ENCODE measurements around the gene IDH3A.

IDH3A gene

GRCh38 chr15:78213956-78214355 lies 64.8 kb downstream of the IDH3A start:
- no peaks in the 10 kb centered on the region for H3K79me1 ChIP-seq (ENCODE audit: low read length)
- no peak overlapping the region for H3K23ac ChIP-seq (ENCODE audit: low read length)
- H3K56ac ChIP-seq (ENCODE audit: low read length): no peak overlapping the region
- no peaks in the 10 kb centered on the region for H3K27me3 ChIP-seq (ENCODE audit: insufficient read depth, low read length, poor library complexity)
- H3K36me3 ChIP-seq (ENCODE audit: control insufficient read depth, insufficient read depth, low read length): no peaks in the 10 kb centered on the region
- H4K8ac ChIP-seq (ENCODE audit: low read depth, low read length): no peak overlapping the region
- H2BK15ac ChIP-seq (replicated peaks; ENCODE audit: low read depth): no peak overlapping the region
- no peak overlapping the region for H3K18ac ChIP-seq (ENCODE audit: low read length)
- H3K4me2 ChIP-seq (ENCODE audit: low read length): no peak overlapping the region
- no peak overlapping the region for H2BK5ac ChIP-seq (ENCODE audit: low read length)
- no peak overlapping the region for H3K4ac ChIP-seq (ENCODE audit: low read depth, low read length)
- no peak overlapping the region for H3K27ac ChIP-seq (ENCODE audit: low read depth, low read length)
- H2AK5ac ChIP-seq (ENCODE audit: low read length): no peak overlapping the region
- H3K4me1 ChIP-seq (ENCODE audit: control insufficient read depth, low read depth, low read length): no peaks in the 10 kb centered on the region
- no peak overlapping the region for H3K4me3 ChIP-seq (ENCODE audit: low read length)
- H2BK120ac ChIP-seq (ENCODE audit: low read depth, low read length): no peak overlapping the region
- no peak for DNase-seq
- no peaks in the 10 kb centered on the region for H3K79me2 ChIP-seq (ENCODE audit: control insufficient read depth, insufficient read depth, low read length)
- no peak overlapping the region for H4K5ac ChIP-seq (ENCODE audit: low read length)
- no peak overlapping the region for H3K9ac ChIP-seq (ENCODE audit: low read length)
- no CpG with 5 or more reads among the region's 4 CpGs for WGBS (ENCODE audit: extremely low coverage, insufficient coverage, low lambda C conversion rate)

DNA sequence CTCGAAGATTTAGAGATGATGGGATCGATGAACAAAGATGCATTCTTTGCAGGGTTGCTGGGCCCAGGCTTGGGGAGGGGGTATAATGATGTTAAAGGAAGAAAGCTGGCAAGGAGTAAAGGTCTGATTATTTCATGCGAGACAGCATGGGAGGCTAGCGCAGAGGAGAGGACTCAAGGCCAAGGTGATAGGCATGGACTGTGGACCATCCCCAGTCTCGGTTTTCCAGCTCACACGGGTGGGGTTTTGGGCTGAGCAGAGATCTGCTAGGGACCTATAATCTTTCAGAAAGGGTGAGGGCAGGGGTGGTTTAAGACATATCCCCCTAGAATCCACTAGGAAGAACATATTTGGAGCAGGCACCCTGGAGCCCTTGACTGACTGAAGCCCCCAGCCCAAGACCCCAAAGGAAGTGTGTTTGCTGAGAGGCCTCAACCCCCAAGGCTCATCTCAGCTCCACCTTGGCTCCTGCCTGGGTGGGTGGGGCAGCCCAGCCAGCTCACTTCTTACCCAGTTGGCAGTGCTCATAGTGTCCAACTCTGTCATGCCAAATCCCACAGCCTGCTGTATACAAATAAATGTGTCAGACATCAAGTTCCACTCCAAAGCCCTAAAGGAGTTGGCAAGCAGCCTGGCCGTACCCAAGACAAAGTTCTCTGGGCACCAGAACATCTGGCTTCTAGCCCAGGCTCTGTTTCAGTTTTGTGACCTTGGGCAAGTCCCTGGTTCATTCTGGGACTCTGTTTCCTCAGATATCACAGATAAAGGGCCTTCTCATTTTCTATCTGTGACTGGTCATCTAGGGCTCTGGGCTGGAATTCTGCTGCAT lies 67.3 kb downstream of the IDH3A start:
- no peak for DNase-seq
- Histone ChIP-seq H2BK120ac (ENCODE audit: low read depth, low read length) (no peak overlapping the region), H3K4me3 (ENCODE audit: low read length) (no peak overlapping the region), H4K5ac (ENCODE audit: low read length) (no peak overlapping the region), H2AK5ac (ENCODE audit: low read length) (no peak overlapping the region), H3K27ac (ENCODE audit: low read depth, low read length) (no peak overlapping the region), H3K27me3 (ENCODE audit: insufficient read depth, low read length, poor library complexity) (no peaks in the 10 kb centered on the region), H3K4ac (ENCODE audit: low read depth, low read length) (no peak overlapping the region), H4K8ac (ENCODE audit: low read depth, low read length) (no peak overlapping the region), H3K9ac (ENCODE audit: low read length) (no peak overlapping the region), H3K36me3 (ENCODE audit: control insufficient read depth, insufficient read depth, low read length) (no peaks in the 10 kb centered on the region), H3K79me2 (ENCODE audit: control insufficient read depth, insufficient read depth, low read length) (no peaks in the 10 kb centered on the region), H3K79me1 (ENCODE audit: low read length) (no peaks in the 10 kb centered on the region), H3K56ac (ENCODE audit: low read length) (no peak overlapping the region), H2BK5ac (ENCODE audit: low read length) (no peak overlapping the region), H3K18ac (ENCODE audit: low read length) (no peak overlapping the region), H3K4me2 (ENCODE audit: low read length) (no peak overlapping the region), H3K4me1 (ENCODE audit: control insufficient read depth, low read depth, low read length) (no peaks in the 10 kb centered on the region), H2BK15ac (replicated peaks; ENCODE audit: low read depth) (no peak overlapping the region), H3K23ac (ENCODE audit: low read length) (no peak overlapping the region)
- WGBS (ENCODE audit: extremely low coverage, insufficient coverage, low lambda C conversion rate): no CpG with 5 or more reads among the region's 7 CpGs

- no peak overlapping the region for H3K27ac ChIP-seq (ENCODE audit: low read depth, low read length)
- DNase-seq: no peak
- H3K18ac ChIP-seq (ENCODE audit: low read length): no peak overlapping the region
- H2AK5ac ChIP-seq (ENCODE audit: low read length): no peak overlapping the region
- H3K23ac ChIP-seq (ENCODE audit: low read length): no peak overlapping the region
- H4K8ac ChIP-seq (ENCODE audit: low read depth, low read length): no peak overlapping the region
- H3K79me2 ChIP-seq (ENCODE audit: control insufficient read depth, insufficient read depth, low read length): no peaks in the 10 kb centered on the region
- H3K36me3 ChIP-seq (ENCODE audit: control insufficient read depth, insufficient read depth, low read length): no peaks in the 10 kb centered on the region
- H3K4ac ChIP-seq (ENCODE audit: low read depth, low read length): no peak overlapping the region
- H3K4me2 ChIP-seq (ENCODE audit: low read length): no peak overlapping the region
- H3K27me3 ChIP-seq (ENCODE audit: insufficient read depth, low read length, poor library complexity): no peaks in the 10 kb centered on the region
- no peak overlapping the region for H3K9ac ChIP-seq (ENCODE audit: low read length)
- H2BK5ac ChIP-seq (ENCODE audit: low read length): no peak overlapping the region
- no peak overlapping the region for H3K56ac ChIP-seq (ENCODE audit: low read length)
- no peak overlapping the region for H2BK15ac ChIP-seq (replicated peaks; ENCODE audit: low read depth)
- no peaks in the 10 kb centered on the region for H3K79me1 ChIP-seq (ENCODE audit: low read length)
- no peak overlapping the region for H3K4me3 ChIP-seq (ENCODE audit: low read length)
- WGBS (ENCODE audit: extremely low coverage, insufficient coverage, low lambda C conversion rate): no CpG with 5 or more reads among the region's 1 CpG
- H3K4me1 ChIP-seq (ENCODE audit: control insufficient read depth, low read depth, low read length): no peaks in the 10 kb centered on the region
- no peak overlapping the region for H2BK120ac ChIP-seq (ENCODE audit: low read depth, low read length)
- no peak overlapping the region for H4K5ac ChIP-seq (ENCODE audit: low read length)
Observed at GRCh38 chr15:78220713-78221112, 71.6 kb downstream of the IDH3A start.

All from mesendoderm (in vitro differentiated cells).